ENCODE measurements around the gene LTA.

- TF ChIP-seq CTCF (conservative IDR thresholded peaks at IDR 0.05): no peak
- TF ChIP-seq ZFX (IDR thresholded peaks at IDR 0.05): no peak
These were observed 33.2 kb upstream of the LTA start for GRCh38 chr6:31538805-31539400.
